ENCODE results near the gene DUSP1. TPM values are rescaled to one million over a fixed set of nuclear protein-coding genes. Genes with fewer than 3 reads are reported as not detected.
A peak's percentile ranks its signal among the peaks of the same experiment; 100 is the strongest.

Gene DUSP1
- total and polyA plus RNA-seq, 2 of the 13 experiments (the other 11 are each of a cell fraction or from before 2014, with no cell fraction given) = 27.1 to 55.5 TPM

GRCh38 chr5:172766287-172767108 is 4.5 kb downstream of the DUSP1 start (continued):
- TF ChIP-seq, protein P1, sequence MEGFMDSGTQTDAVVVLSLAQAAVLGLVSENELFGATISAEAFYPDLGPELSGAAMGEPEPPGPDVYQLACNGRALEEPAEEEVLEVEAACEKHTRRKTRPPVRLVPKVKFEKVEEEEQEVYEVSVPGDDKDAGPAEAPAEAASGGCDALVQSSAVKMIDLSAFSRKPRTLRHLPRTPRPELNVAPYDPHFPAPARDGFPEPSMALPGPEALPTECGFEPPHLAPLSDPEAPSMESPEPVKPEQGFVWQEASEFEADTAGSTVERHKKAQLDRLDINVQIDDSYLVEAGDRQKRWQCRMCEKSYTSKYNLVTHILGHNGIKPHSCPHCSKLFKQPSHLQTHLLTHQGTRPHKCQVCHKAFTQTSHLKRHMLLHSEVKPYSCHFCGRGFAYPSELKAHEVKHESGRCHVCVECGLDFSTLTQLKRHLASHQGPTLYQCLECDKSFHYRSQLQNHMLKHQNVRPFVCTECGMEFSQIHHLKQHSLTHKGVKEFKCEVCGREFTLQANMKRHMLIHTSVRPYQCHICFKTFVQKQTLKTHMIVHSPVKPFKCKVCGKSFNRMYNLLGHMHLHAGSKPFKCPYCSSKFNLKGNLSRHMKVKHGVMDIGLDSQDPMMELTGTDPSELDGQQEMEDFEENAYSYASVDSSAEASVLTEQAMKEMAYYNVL (CRISPR knock-in tag; IDR thresholded peaks at IDR 0.05; ENCODE audit: borderline replicate concordance) = peak; percentile 38; the same call in 1 of the 2 replicates
- peak; percentile 69; the same call in 1 of the 2 replicates for TF ChIP-seq ZNF788 (CRISPR knock-in tag; IDR thresholded peaks at IDR 0.05; ENCODE audit: borderline replicate concordance)
- no peak for TF ChIP-seq MEIS1 (CRISPR knock-in tag; IDR thresholded peaks at IDR 0.05; ENCODE audit: borderline replicate concordance)
- TF ChIP-seq, protein P2, sequence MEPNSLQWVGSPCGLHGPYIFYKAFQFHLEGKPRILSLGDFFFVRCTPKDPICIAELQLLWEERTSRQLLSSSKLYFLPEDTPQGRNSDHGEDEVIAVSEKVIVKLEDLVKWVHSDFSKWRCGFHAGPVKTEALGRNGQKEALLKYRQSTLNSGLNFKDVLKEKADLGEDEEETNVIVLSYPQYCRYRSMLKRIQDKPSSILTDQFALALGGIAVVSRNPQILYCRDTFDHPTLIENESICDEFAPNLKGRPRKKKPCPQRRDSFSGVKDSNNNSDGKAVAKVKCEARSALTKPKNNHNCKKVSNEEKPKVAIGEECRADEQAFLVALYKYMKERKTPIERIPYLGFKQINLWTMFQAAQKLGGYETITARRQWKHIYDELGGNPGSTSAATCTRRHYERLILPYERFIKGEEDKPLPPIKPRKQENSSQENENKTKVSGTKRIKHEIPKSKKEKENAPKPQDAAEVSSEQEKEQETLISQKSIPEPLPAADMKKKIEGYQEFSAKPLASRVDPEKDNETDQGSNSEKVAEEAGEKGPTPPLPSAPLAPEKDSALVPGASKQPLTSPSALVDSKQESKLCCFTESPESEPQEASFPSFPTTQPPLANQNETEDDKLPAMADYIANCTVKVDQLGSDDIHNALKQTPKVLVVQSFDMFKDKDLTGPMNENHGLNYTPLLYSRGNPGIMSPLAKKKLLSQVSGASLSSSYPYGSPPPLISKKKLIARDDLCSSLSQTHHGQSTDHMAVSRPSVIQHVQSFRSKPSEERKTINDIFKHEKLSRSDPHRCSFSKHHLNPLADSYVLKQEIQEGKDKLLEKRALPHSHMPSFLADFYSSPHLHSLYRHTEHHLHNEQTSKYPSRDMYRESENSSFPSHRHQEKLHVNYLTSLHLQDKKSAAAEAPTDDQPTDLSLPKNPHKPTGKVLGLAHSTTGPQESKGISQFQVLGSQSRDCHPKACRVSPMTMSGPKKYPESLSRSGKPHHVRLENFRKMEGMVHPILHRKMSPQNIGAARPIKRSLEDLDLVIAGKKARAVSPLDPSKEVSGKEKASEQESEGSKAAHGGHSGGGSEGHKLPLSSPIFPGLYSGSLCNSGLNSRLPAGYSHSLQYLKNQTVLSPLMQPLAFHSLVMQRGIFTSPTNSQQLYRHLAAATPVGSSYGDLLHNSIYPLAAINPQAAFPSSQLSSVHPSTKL (CRISPR knock-in tag; IDR thresholded peaks at IDR 0.05) = peak; percentile 87
- peak; percentile 16; the same call in 1 of the 2 replicates for TF ChIP-seq CREM (IDR thresholded peaks at IDR 0.05)
- TF ChIP-seq CREM (CRISPR knock-in tag; IDR thresholded peaks at IDR 0.05) = no peak
- TF ChIP-seq RXRA (CRISPR knock-in tag; IDR thresholded peaks at IDR 0.05) = peak; percentile 86; the same call in 1 of the 2 replicates
- TF ChIP-seq, protein P3, sequence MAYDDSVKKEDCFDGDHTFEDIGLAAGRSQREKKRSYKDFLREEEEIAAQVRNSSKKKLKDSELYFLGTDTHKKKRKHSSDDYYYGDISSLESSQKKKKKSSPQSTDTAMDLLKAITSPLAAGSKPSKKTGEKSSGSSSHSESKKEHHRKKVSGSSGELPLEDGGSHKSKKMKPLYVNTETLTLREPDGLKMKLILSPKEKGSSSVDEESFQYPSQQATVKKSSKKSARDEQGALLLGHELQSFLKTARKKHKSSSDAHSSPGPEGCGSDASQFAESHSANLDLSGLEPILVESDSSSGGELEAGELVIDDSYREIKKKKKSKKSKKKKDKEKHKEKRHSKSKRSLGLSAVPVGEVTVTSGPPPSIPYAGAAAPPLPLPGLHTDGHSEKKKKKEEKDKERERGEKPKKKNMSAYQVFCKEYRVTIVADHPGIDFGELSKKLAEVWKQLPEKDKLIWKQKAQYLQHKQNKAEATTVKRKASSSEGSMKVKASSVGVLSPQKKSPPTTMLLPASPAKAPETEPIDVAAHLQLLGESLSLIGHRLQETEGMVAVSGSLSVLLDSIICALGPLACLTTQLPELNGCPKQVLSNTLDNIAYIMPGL (CRISPR knock-in tag; IDR thresholded peaks at IDR 0.05; ENCODE audit: borderline replicate concordance in 1 of 2, low read depth in 1 of 2) = peak in 1 of 2 experiments; percentile 44; a peak in 1 of 4 replicates
- TF ChIP-seq, protein P4, sequence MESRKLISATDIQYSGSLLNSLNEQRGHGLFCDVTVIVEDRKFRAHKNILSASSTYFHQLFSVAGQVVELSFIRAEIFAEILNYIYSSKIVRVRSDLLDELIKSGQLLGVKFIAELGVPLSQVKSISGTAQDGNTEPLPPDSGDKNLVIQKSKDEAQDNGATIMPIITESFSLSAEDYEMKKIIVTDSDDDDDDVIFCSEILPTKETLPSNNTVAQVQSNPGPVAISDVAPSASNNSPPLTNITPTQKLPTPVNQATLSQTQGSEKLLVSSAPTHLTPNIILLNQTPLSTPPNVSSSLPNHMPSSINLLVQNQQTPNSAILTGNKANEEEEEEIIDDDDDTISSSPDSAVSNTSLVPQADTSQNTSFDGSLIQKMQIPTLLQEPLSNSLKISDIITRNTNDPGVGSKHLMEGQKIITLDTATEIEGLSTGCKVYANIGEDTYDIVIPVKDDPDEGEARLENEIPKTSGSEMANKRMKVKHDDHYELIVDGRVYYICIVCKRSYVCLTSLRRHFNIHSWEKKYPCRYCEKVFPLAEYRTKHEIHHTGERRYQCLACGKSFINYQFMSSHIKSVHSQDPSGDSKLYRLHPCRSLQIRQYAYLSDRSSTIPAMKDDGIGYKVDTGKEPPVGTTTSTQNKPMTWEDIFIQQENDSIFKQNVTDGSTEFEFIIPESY (CRISPR knock-in tag; IDR thresholded peaks at IDR 0.05) = peak; percentile 64
- no peak for TF ChIP-seq ZNF747 (CRISPR knock-in tag; IDR thresholded peaks at IDR 0.05; ENCODE audit: borderline replicate concordance)
- TF ChIP-seq FOXA3 (CRISPR knock-in tag; IDR thresholded peaks at IDR 0.05) = peak; percentile 76
- TF ChIP-seq BCL6 (CRISPR knock-in tag; IDR thresholded peaks at IDR 0.05) = peak; percentile 95
- peak; percentile 58; the same call in 1 of the 2 replicates for TF ChIP-seq SMAD3 (CRISPR knock-in tag; IDR thresholded peaks at IDR 0.05)
- TF ChIP-seq HMG20B (CRISPR knock-in tag; conservative IDR thresholded peaks at IDR 0.05) = peak; percentile 55; the same call in 1 of the 2 replicates
- no peak for TF ChIP-seq IKZF4 (CRISPR knock-in tag; IDR thresholded peaks at IDR 0.05; ENCODE audit: borderline replicate concordance, low read depth, not compliant biosample characterization)
- TF ChIP-seq ZNF317 (CRISPR knock-in tag; IDR thresholded peaks at IDR 0.05) = 0 out of 2 replicates have a peak, but pooled peaks have one; percentile 40
